NT2/D1 (cell line): ENCODE data around the gene RCAN1.

Experiments
- DNase-seq: peaks from one replicate; pipeline ENCODE4 v3.0.0-alpha.2; 2011; ENCODE audit warnings: low read depth, low spot score
- H3K27me3 ChIP-seq: 2 replicates; pipeline ENCODE4 v1.6.0; 2011; ENCODE audit warnings: mild to moderate bottlenecking; ENCODE audit not compliant: insufficient read length, insufficient read depth
- H3K36me3 ChIP-seq: 2 replicates; pipeline ENCODE4 v1.6.1; 2011; ENCODE audit warnings: mild to moderate bottlenecking, low read length, mixed read lengths; ENCODE audit not compliant: insufficient read depth, insufficient read length
- H3K4me1 ChIP-seq: 2 replicates; pipeline ENCODE4 v1.5.1; 2011; ENCODE audit not compliant: insufficient read depth, insufficient read length
- H3K4me3 ChIP-seq: 2 replicates; pipeline ENCODE4 v1.5.1; 2011; ENCODE audit warnings: low read depth; ENCODE audit not compliant: insufficient read length
- H3K9ac ChIP-seq: 2 replicates; pipeline ENCODE4 v1.6.0; 2011; ENCODE audit warnings: low read depth; ENCODE audit not compliant: insufficient read length
- H3K9me3 ChIP-seq: 2 replicates; pipeline ENCODE4 v1.5.1; 2011; ENCODE audit warnings: mild to moderate bottlenecking, low read length; ENCODE audit not compliant: insufficient read depth
- SUZ12 ChIP-seq: IDR thresholded peaks from 2 replicates; pipeline ENCODE4 v1.6.1; 2011; ENCODE audit not compliant: insufficient read length, insufficient read depth; ENCODE audit errors: extremely low read depth
- YY1 ChIP-seq: IDR thresholded peaks from 2 replicates; pipeline ENCODE4 v1.6.1; 2011; ENCODE audit not compliant: insufficient read length, insufficient read depth
- ZNF274 ChIP-seq: IDR thresholded peaks from 2 replicates; pipeline ENCODE4 v1.6.1; 2011; ENCODE audit warnings: mild to moderate bottlenecking, low read depth, low read length

Gene RCAN1

DNA sequence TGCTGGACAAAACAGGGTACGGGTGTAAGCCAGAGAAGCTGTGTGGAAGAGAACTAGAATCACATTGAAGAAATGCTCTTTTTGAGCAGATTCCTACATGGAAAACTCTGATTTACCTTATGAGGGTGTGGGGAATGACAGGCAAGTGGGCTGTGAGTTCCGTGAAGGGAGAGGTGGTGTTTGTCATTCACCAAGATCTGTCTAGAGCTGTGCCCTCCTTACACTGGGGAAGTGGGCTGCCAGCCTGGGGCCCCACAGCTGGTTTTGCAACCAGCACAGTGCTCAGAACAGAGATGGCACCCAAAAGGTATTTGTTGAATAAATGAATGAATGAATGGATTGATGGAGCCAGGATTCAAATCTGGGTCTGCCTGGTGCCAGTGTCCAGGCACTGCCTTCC lies 10.4 kb downstream of the RCAN1 start:
- H3K9ac ChIP-seq = no peak overlapping the region
- H3K9me3 ChIP-seq = peaks cover 4% of the 10 kb centered on the region; the same call in 1 of the 2 replicates
- TF ChIP-seq YY1 (no peak), SUZ12 (no peak), ZNF274 (no peak)
- no peak overlapping the region for H3K4me3 ChIP-seq
- no peaks in the 10 kb centered on the region for H3K36me3 ChIP-seq
- peaks cover 2% of the 10 kb centered on the region for H3K4me1 ChIP-seq
- H3K27me3 ChIP-seq = no peaks in the 10 kb centered on the region
- no peak for DNase-seq

DNA sequence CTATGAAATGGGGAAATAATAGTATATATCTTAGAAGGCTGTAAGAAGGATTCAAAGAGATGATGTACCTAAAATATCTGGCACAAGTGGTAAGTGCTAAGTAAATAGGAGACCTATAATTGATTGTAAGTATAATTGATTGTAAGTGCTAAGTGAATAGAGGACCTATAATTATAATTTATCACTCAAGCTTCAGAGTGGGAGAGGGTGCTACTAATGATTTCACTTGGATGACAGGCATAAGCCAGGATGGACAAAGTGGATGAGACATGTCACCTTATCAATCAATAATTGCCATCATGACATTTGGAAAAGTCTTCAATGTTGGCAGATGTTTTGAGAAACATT lies 11.2 kb downstream of the RCAN1 start:
- H3K4me1 ChIP-seq = peaks cover 2% of the 10 kb centered on the region
- TF ChIP-seq YY1 (no peak), ZNF274 (no peak), SUZ12 (no peak)
- H3K9me3 ChIP-seq = peaks cover 4% of the 10 kb centered on the region; the same call in 1 of the 2 replicates
- H3K4me3 ChIP-seq = no peak overlapping the region
- no peaks in the 10 kb centered on the region for H3K27me3 ChIP-seq
- no peak overlapping the region for H3K9ac ChIP-seq
- DNase-seq = no peak
- H3K36me3 ChIP-seq = no peaks in the 10 kb centered on the region

DNA sequence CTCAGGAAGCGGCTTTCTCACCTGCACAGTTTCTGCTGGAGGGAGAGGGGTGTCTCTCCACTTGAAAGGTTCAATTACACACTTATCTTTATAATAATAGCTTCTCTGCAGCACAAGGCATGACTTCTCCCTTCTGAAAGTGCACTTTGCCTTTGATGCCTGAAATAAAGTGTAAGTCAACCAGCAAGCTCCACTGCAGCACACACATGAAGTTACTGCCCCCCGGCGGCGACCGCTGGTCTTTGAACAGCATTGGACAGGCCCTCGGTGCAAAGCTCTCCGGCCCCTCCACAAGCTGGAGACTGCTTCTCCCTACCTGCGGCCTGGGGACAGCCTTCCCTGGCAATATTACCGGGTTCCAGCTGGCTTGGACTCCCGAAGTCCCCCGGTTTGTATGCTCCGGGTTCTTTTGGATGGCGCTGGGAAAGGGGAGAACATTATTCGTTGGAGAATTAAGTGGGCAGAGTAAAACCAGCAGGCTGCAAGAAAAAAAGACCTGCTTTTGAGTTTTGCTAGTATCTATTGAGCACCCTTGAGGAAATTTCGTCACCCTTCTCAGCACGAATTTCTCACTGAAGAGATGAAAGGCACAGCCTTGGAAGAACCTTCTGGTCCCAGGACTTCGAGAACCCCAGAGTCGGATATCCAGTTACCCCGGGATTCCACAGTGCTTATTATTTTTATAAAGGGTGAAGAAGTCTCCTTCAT lies 11.8 kb downstream of the RCAN1 start:
- TF ChIP-seq ZNF274 (no peak), YY1 (no peak), SUZ12 (no peak)

DNA sequence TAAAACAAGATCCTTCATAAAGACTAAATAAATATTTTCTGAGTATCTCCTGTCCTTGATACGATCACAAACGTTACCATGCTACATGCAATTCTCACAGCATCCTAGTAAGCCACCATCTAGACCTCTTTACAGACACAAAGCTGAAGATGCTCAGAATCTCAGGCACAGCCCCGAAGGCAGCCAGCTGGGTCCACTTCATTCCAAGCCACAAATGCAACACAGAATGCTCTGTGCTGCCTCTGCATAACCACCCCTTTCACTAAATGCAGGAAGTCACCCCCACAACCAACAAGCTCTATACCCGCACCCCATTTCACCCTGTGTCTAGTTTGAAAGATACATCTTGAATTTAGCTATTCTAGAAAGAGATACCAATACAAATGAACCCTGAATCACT lies 12.9 kb downstream of the RCAN1 start:
- no peaks in the 10 kb centered on the region for H3K27me3 ChIP-seq
- no peaks in the 10 kb centered on the region for H3K36me3 ChIP-seq
- no peaks in the 10 kb centered on the region for H3K9me3 ChIP-seq
- DNase-seq = no peak
- TF ChIP-seq SUZ12 (no peak), ZNF274 (no peak), YY1 (no peak)
- peaks cover 2% of the 10 kb centered on the region for H3K4me1 ChIP-seq
- no peak overlapping the region for H3K4me3 ChIP-seq
- no peak overlapping the region for H3K9ac ChIP-seq

More for the DNA sequence above, 11.8 kb downstream of the RCAN1 start:
- H3K9ac ChIP-seq = no peak overlapping the region
- peak; percentile 77 for DNase-seq
- H3K9me3 ChIP-seq = peaks cover 4% of the 10 kb centered on the region; the same call in 1 of the 2 replicates
- H3K36me3 ChIP-seq = no peaks in the 10 kb centered on the region
- H3K4me1 ChIP-seq = peaks cover 2% of the 10 kb centered on the region
- H3K4me3 ChIP-seq = no peak overlapping the region
- H3K27me3 ChIP-seq = no peaks in the 10 kb centered on the region

DNA sequence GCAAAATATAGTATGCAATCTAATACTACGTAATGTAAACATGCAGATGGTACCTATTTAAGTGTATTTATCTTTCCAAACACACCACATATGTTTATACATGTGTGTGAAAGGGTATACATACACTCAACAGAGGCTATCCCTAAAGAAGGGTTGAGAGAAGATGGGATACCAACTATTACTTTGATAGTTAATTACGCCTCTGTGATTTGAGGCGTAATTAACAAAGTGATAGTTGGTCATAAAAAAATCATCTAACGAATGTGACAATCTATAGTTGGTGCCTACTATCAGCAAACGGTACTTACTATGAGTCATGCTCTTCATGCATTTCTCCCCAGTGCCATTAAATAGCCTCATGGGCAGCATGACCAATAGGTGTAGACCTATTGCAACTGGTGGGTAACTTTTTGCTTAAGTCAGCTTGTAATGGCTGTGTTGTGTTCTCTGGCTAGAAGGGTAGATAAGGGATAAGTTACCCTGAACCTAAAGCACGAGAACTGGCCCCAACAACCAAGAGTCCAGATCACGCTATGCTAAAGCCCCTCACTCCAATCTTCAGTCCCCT lies 15.3 kb downstream of the RCAN1 start:
- no peaks in the 10 kb centered on the region for H3K36me3 ChIP-seq
- no peaks in the 10 kb centered on the region for H3K27me3 ChIP-seq
- no peak overlapping the region for H3K9ac ChIP-seq
- no peak for DNase-seq
- no peak for TF ChIP-seq YY1
- TF ChIP-seq SUZ12 = no peak
- no peak for TF ChIP-seq ZNF274
- H3K4me1 ChIP-seq = peaks cover 8% of the 10 kb centered on the region
- no peaks in the 10 kb centered on the region for H3K9me3 ChIP-seq
- H3K4me3 ChIP-seq = no peak overlapping the region

DNA sequence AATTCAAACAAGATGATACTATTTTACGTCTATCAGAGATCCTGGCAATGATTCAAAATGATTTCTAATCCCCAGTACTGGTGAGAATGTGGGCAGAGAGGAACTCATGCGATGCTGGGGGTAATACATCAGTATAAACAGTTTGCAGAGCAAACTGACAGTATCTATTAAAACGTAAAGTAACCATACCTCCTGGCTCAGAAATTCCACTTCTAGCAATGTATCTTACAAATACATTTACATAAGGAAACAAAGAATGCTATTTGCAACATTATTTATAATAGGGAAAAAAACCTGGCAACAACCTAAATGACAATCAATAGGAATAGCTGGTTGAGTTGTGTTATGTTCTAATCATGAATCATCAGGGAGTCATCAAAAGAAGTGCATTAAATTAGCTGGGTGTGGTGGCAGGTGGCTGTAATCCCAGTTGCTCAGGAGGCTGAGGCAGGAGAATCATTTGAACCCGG lies 15.9 kb downstream of the RCAN1 start:
- Histone ChIP-seq H3K9me3 (no peaks in the 10 kb centered on the region), H3K4me3 (no peak overlapping the region), H3K27me3 (no peaks in the 10 kb centered on the region), H3K9ac (no peak overlapping the region), H3K4me1 (peaks cover 8% of the 10 kb centered on the region), H3K36me3 (no peaks in the 10 kb centered on the region)
- TF ChIP-seq YY1 (no peak), ZNF274 (no peak), SUZ12 (no peak)
- DNase-seq = no peak

DNA sequence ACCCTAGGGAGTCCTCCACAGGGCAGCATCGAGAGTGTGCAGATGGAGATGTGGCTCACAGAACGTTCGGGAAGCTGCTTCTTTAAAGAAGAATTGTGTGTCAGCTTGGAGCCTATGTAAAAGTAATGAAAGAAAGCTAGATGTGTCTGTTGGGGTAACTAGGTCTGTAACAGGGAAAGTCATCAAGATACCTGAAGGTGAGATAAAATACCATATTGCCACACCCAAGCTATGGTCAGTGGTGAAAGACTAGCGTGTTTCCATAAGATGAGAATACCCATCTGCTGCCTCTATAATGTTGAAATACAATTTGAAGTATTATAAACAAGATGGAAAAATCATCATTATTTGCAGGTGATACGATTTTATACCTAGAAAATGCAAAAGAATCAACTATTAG lies 17.5 kb downstream of the RCAN1 start:
- no peak for DNase-seq
- TF ChIP-seq ZNF274 = no peak
- TF ChIP-seq SUZ12 = no peak

More for the DNA sequence above, 17.5 kb downstream of the RCAN1 start:
- no peaks in the 10 kb centered on the region for H3K9me3 ChIP-seq
- H3K36me3 ChIP-seq = no peaks in the 10 kb centered on the region
- H3K27me3 ChIP-seq = no peaks in the 10 kb centered on the region
- H3K4me3 ChIP-seq = no peak overlapping the region
- H3K4me1 ChIP-seq = peaks cover 7% of the 10 kb centered on the region
- H3K9ac ChIP-seq = no peak overlapping the region
